Colonic mucosa (tissue), 4 donors: ENCODE data around the gene CDKAL1. TPM values are rescaled to one million over a fixed set of nuclear protein-coding genes. Genes with fewer than 3 reads are reported as not detected.

Experiments used
- DNase-seq: peaks from one replicate; pipeline ENCODE4 v3.0.0-alpha.2; 2020
- H3K27ac ChIP-seq: fragments of 200-600 bp; one replicate; pipeline ENCODE4 v1.8.0; 2021
- H3K27me3 ChIP-seq: fragments of 200-600 bp; one replicate; pipeline ENCODE4 v1.8.0; 2021
- H3K36me3 ChIP-seq: fragments of 200-600 bp; one replicate; pipeline ENCODE4 v1.8.0; 2021
- H3K4me1 ChIP-seq: fragments of 200-600 bp; one replicate; pipeline ENCODE4 v1.8.0; 2021; ENCODE audit warnings: mild to moderate bottlenecking
- H3K4me3 ChIP-seq: fragments of 200-600 bp; one replicate; pipeline ENCODE4 v1.8.0; 2021
- H3K9ac ChIP-seq, 2 donors: one replicate each; pipeline ENCODE4 v1.7.0; 2013; ENCODE audit warnings: control low read depth in 2 of 2, low read depth in 2 of 2, low read length in 2 of 2
- H3K9me3 ChIP-seq: fragments of 200-600 bp; one replicate; pipeline ENCODE4 v1.8.0; 2021
- intact Hi-C: fragments of 100-400 bp; cut with DNase I; formaldehyde crosslinking; loops from one replicate; pipeline ENCODE4 v1.14.1; 2022
- total RNA-seq, 2 donors: library from RNA; stranded (reverse); fragmentation: NEBNext Ultra II Directional in 1 of 2; extraction: Animal tissue kit (Norgen Biotek cat#: 25700) in 1 of 2; gene quantifications; one replicate each; pipeline ENCODE4 v1.2.1, GENCODE V29; 2021
- TF ChIP-seq, protein P1 (sequence below): fragments of 200-600 bp; IDR thresholded peaks from one replicate; pipeline ENCODE4 v1.8.0; 2022; ENCODE audit warnings: antibody characterized with exemption, mild to moderate bottlenecking
- donor health status: healthy.
- donor health status: DM: no; HTN: no; CAD: no.
- donor health status: DM: no; HTN: no; CAD: no.

CDKAL1 gene
- total RNA-seq, 2 donors from 2014 or later: 13.8 to 14.2 TPM

DNA sequence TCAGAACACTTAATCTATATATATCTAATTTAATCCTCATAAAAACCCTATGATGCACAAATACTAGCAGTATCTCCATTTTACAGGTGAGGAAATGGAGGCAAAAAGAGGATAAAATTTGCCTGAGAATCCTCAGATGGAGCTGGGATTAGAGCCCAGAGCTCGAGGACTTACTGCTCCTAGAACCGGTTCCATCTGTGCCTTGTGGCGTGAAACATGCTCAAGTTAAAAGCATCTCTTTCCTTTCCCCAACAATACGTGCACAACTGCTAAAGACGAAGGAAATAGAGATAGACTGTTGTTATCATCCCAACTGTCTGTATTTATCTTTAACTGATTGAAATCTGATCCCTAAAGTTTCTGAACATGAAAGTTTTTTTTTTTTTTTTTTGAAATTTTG, 691.7 kb downstream of the CDKAL1 start:
- intact Hi-C loops: no loop called here

DNA sequence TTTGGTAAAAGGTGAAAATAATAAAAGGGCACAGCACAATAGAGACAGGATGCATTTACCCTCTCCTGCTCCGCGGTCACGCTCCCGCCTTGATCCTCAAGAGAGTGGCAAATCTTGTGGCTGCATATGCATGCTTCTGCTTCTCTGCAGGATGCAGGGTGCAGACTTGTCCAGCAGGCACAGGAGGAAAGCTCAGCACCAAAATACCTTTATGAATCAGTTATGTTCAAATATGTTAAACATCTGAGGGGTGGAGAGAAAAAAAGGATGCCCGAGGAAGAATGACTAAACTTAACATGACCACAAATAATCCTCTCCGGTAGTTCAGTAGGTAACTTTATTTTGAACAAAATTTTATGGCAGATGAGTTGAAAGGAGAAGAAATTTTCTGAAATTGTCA, 693.2 kb downstream of the CDKAL1 start:
- Histone ChIP-seq H3K36me3 (no peaks in the 10 kb centered on the region), H3K27me3 (no peaks in the 10 kb centered on the region), H3K4me3 (no peak overlapping the region), H3K4me1 (no peaks in the 10 kb centered on the region), H3K9me3 (no peaks in the 10 kb centered on the region), H3K9ac (no peak overlapping the region), H3K27ac (no peak overlapping the region)
- DNase-seq: no peak
- intact Hi-C loops: no loop called here
- TF ChIP-seq, protein P1, sequence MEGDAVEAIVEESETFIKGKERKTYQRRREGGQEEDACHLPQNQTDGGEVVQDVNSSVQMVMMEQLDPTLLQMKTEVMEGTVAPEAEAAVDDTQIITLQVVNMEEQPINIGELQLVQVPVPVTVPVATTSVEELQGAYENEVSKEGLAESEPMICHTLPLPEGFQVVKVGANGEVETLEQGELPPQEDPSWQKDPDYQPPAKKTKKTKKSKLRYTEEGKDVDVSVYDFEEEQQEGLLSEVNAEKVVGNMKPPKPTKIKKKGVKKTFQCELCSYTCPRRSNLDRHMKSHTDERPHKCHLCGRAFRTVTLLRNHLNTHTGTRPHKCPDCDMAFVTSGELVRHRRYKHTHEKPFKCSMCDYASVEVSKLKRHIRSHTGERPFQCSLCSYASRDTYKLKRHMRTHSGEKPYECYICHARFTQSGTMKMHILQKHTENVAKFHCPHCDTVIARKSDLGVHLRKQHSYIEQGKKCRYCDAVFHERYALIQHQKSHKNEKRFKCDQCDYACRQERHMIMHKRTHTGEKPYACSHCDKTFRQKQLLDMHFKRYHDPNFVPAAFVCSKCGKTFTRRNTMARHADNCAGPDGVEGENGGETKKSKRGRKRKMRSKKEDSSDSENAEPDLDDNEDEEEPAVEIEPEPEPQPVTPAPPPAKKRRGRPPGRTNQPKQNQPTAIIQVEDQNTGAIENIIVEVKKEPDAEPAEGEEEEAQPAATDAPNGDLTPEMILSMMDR: no peak

More for the DNA sequence above, 691.7 kb downstream of the CDKAL1 start:
- Histone ChIP-seq H3K4me3 (no peak overlapping the region), H3K9me3 (no peaks in the 10 kb centered on the region), H3K9ac (no peak overlapping the region), H3K27me3 (no peaks in the 10 kb centered on the region), H3K36me3 (no peaks in the 10 kb centered on the region), H3K4me1 (no peaks in the 10 kb centered on the region), H3K27ac (no peak overlapping the region)
- TF ChIP-seq, protein P1: no peak
- no peak for DNase-seq

DNA sequence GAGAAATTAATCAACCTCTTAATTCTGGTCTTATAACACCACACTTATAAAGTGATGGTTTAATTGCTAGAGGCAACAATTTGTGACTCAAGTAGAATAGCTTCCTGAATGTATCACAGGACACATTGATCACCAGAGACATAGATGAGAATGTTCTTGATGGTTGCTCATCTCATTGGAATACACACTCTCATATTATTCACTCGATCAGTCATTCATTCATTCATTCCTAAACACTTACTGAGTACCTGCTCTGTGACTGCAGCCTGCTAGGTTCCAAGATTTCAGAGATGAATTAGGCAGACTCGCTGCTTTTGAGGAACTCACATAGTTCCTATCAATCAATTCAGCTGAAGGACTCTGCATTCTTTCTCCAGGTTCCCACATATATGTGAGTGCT, 694.2 kb downstream of the CDKAL1 start:
- intact Hi-C loops: no loop called here
- H3K4me1 ChIP-seq: no peaks in the 10 kb centered on the region
- no peak overlapping the region for H3K27ac ChIP-seq
- TF ChIP-seq, protein P1: no peak
- DNase-seq: no peak
- H3K27me3 ChIP-seq: no peaks in the 10 kb centered on the region
- no peak overlapping the region for H3K9ac ChIP-seq
- H3K9me3 ChIP-seq: no peaks in the 10 kb centered on the region
- H3K36me3 ChIP-seq: no peaks in the 10 kb centered on the region
- no peak overlapping the region for H3K4me3 ChIP-seq

DNA sequence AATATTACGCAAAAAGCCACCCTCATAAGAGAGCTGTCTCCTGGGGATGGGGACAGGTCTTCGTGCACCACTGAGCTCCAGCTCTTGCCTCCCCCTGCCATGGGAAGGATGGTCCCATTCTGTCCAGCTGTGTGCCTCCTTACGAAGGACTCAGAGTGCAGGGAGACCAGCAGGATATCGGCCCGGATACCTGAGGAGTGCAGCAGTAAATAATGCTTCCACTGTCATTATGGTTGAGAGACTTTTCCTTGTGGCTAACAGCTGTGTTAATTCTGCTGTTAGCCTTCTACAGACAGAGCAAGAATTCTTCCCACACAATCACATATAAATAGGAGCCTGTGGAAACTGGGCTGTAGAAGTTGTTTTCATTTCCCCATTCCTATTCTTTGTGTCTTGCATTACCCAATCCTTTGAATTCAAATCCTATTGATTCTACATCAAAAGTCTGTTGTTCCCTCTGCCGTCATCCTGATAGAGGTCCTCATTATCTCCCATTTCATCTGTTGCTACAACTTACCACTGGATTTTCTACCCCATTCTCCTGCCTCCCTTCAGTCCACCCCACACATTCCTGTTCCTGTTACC, 694.7 kb downstream of the CDKAL1 start:
- TF ChIP-seq, protein P1: no peak
- Histone ChIP-seq H3K27me3 (no peaks in the 10 kb centered on the region), H3K4me3 (no peak overlapping the region), H3K27ac (no peak overlapping the region), H3K9me3 (no peaks in the 10 kb centered on the region), H3K9ac (no peak overlapping the region), H3K4me1 (no peaks in the 10 kb centered on the region), H3K36me3 (no peaks in the 10 kb centered on the region)
- DNase-seq: no peak
- intact Hi-C loops: no loop called here

DNA sequence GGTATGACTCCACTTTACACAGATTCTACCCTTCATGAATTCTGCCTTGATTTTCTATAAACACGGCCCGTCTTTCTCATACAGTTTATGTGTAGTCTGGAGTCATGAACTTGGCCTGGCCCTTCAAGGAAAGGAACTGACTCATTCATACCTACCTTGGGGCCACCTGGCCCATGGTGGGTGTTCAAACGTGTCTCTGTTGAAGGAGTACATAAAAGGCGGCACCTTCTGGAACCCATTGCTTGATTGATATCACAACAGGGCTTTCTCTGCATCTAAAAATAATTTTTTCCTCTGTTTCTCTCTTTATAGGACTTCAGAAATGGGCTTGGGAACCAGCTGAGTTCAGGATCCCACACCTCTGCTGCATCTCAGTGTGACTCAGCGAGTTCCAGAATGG, 696.3 kb downstream of the CDKAL1 start:
- Histone ChIP-seq H3K4me3 (no peak overlapping the region), H3K27ac (no peak overlapping the region), H3K9me3 (no peaks in the 10 kb centered on the region), H3K9ac (no peak overlapping the region), H3K27me3 (no peaks in the 10 kb centered on the region), H3K36me3 (no peaks in the 10 kb centered on the region), H3K4me1 (no peaks in the 10 kb centered on the region)
- DNase-seq: no peak
- TF ChIP-seq, protein P1: no peak
- intact Hi-C loops: no loop called here
